Activated CD4-positive, CD25-positive, alpha-beta regulatory T cell treated with anti-CD3 and anti-CD28 coated beads, Interleukin-2, amount 50 U/mL, for 24 hours (primary cell): Measurements from ENCODE around the gene ARL4C.

Source experiments
- ATAC-seq, 2 donors: fragments of 150-1000 bp; cut with Tn5 transposase; one replicate each; pipeline ENCODE4 v1.10.0; 2021; ENCODE audit warnings: mild to moderate bottlenecking in 1 of 2, moderate library complexity in 1 of 2

Gene ARL4C

GRCh38 chr2:234496835-234497593 lies at the start of gene ARL4C:
Gene ARL4C, minus strand, starts transcription at chr2:234497081. Its CDS starts 495 bp downstream, at chr2:234496586.
- ATAC-seq: peak; percentile 50 to 60

DNA sequence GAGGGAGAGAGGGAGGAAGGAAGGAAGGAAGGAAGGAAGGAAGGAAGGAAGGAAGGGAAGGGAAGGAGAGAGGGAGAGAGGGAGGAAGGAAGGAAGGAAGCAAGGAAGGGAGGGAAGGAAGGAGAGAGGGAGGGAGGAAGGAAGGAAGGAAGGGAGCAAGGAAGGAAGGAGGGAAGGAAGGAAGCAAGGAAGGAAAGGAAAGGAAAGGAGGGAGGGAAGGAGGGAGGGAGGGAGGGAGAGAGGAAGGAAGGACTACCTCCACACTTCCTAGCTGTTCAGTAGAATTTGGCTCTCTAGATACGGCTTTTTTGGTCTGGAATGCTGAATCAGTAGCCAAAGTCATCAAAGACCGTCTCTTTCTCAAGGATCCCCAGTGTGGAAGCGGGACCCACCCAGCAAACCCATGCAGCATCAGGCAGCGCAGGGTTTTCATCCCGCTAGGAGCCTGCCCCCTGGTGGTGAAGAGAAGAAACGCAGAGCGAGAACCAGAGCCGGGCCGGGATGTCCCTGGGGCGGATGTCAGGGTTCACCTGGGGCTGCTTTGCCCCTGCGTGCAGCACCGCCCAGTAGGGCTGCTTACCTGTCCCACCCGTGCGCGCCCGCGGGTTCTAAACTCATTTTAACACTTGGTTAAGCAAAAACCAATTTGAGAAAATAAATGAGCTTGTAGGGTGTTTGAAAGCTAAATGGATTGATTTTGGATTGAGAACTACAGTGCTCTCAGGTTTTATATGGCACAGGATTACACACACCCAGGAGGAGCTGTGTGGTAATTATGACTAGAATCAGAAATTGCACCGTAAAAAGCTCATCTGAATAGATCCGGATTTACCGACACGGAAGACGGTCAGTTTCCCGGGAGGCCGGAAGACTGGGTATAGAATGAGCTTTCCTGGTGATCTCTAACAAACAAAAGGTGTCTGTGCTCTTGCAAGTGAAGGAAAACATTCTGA lies 48.1 kb upstream of the ARL4C start:
- peak; percentile 72 to 81 for ATAC-seq

DNA sequence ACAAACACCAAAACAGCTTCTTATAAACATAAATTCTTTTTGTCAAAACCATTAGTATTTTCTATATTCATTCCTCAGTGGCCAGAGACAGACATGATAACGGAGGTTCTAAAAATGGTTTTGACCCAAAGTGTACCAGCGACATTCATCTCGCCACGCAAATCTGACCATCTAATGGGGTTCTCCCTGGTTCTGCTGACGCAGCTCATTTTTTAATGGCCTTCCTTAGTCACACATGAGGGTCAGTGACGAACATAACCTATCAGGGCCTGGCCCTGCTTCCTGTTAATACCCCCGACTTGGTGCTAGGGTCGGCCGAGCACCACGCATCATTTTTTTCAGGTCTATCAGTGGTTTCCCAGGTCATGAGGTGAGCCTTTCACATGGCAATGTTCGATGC lies 45.9 kb upstream of the ARL4C start:
- no peak for ATAC-seq

DNA sequence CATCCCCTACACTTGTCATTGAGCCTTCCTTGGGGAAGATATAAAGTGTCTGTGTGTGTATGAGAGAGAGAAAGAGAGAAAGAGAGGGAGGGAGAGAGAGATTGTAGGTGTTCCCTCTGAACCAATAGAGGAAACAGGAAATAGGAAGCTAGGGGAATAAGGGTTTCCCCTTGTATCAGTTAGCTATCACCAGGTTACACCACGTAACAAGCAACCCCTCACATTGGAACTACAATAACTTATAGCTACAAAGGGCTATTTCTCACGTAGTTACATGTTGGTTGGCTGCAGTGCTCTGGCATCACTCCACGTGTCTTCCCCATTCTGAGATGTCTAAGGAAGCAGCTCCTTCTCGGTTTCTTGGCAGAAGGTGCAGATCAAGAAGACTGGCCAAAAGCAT lies 41.0 kb upstream of the ARL4C start:
- ATAC-seq: no peak

- ATAC-seq: no peak
Measured at GRCh38 chr2:234536178-234536965, 39.5 kb upstream of the ARL4C start.

GRCh38 chr2:234535464-234535863 lies 38.6 kb upstream of the ARL4C start:
- ATAC-seq: no peak

- no peak for ATAC-seq
Measured at GRCh38 chr2:234534515-234534914, 37.6 kb upstream of the ARL4C start.

DNA sequence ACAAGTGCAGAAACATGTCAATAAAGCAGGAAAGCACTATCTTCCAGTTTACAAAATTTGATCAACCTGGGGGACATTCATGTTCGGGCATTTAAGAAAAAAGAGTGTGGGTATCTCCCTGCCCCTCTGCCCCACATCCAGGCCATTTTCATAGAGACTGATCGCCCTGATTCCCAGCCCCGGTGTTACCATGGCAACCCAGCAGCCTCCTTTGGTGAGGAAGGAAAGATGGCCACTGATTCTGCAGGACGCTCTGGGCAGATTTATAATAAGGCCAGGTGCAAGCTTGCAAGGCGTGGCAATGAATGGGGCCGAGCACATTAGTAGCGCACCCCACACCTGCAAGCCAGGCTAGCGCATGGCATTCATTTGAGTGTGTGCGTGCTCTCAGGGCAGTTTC lies 36.7 kb upstream of the ARL4C start:
- ATAC-seq: no peak

- ATAC-seq: no peak
Measured at GRCh38 chr2:234528410-234529148, 31.7 kb upstream of the ARL4C start.

DNA sequence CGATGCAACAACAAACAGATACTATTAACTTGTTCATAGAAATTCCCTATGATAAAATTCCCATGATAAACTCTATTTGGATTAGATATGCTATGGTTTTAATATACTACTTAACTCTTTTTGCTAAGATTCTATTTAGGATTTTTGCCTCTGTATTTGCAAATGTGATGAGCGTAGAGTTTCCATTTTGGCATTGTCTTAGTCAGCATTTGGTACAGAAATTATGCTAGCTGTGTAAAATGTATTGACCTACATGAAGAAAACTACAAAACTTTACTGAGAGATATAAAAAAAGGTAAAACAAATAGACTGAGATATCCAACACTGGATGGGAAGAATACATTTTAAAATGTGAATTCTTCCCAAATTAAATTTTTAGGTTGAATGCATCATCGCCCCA lies 29.8 kb upstream of the ARL4C start:
- ATAC-seq: no peak

- no peak for ATAC-seq
Measured at GRCh38 chr2:234521536-234521935, 24.7 kb upstream of the ARL4C start.

DNA sequence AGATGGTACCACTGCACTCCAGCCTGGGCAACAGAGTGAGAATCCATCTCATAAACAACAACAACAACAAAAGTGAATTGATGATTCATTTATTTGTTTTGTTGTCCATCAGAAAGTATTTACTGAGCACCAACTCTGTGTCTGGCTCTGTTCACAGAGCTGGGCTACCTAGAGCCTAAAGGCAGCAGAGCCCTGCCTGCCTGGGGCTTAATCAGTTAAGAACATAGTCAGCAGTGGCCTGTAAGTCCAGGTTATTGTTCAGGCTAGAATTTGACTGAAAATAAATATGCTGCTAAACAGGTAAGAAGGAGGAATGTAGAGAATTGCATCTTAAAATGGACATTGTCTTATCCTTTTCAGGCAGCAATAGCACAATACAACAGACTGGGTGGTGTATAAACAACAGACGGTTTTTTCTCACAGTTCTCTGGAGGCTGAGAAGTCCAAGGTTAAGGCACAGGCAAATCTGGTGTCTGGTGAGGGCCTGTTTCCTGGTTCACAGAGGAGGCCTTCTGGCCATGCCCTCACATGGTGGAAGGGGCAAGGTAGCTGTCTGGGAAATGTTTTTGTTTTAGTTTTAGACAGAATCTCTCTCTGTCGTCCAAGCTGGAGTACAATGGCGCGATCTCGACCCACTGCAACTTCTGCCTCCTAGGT lies 22.2 kb upstream of the ARL4C start:
- ATAC-seq: no peak

DNA sequence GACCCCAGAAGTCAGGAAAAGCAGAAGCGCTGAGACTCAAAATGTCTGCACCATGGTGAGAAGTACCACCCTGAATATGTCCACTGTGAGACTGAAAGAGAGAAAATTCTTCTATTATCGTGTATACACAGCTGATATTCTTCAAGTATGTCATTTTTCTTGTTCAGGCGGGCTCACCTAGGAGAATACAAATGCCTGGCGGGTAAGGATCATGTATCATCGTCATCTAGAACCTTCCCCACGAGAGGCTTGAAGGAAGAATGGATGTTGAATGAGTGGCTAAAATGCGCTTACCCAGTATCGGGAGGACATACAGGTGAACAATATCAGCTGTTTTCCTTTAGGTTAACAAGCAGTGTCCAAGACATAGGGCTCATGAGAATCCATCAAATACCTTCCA lies 21.1 kb upstream of the ARL4C start:
- no peak for ATAC-seq

- no peak for ATAC-seq
Measured at GRCh38 chr2:234514873-234515638, 18.2 kb upstream of the ARL4C start.

DNA sequence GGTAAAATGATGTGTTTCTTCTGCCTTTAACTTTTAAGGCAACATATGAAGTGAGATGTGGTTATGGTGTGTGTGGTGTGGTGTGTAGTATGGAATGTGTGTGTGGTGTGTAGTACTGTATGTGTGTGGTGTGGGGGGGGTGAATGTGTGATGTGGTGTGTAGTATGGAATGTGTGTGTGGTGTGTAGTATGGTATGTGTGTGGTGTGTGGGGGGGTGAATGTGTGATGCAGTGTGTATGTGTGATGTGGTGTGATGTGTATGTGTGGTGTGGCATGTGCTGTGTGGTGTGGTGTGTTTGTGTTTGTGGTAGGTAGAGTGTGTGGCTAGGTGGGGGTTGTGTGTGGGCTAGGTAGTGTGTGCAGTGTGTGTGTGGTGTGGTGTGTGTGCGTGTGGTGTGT lies 17.2 kb upstream of the ARL4C start:
- ATAC-seq: no peak

DNA sequence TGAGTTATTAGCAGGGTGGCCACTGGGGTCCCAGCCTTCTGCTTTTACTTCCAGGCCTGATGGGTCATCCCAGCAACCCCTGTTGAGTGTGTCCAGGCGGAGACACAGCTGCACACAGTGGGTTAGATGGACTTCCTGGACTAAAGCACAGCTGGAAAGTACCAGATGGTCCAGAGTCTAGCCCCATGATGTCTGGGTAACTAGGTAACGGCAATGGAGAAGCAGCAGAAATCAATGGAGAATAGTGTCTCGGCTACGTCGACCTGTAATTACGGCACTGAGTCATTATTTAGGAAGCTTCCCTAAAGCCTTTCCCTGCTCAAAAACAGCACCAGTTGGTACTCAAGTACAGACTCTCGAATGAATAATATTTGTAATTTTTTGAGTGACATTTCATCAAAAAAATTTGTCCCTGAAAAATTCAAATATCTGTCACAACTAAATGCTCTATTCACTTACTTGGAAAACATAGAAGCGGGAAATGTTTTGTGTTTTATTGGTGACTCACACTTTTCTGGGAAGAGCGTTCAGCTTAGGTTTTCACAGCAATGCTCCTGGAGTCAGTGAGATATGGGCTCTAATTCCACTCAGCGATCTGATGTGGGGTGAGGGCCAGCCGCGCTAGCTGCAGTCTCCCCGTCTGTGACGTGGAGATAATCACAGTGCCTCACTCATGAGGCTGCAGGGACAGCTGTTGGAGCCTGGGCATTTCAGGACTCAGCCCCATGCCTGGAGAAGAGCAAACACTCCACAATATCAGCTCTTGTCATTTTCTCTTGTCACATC lies 16.2 kb upstream of the ARL4C start:
- ATAC-seq: no peak

DNA sequence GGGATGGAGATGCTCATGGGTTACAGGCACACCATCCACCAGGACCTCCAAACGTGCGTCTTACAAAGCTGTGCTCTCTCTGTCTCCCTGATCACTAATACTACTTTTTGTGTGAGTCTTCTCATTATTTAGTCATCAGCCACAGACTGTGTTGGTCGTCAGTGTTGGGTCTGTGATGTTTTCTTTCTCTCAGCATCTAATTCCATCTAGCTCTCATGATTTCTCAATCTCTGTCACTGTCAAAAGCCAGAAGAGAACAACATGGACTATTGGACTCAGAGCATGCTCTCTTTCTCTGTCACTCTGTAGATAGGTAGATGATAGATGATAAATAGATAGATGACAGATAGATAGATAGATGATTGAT lies 6.0 kb upstream of the ARL4C start:
- ATAC-seq: no peak

DNA sequence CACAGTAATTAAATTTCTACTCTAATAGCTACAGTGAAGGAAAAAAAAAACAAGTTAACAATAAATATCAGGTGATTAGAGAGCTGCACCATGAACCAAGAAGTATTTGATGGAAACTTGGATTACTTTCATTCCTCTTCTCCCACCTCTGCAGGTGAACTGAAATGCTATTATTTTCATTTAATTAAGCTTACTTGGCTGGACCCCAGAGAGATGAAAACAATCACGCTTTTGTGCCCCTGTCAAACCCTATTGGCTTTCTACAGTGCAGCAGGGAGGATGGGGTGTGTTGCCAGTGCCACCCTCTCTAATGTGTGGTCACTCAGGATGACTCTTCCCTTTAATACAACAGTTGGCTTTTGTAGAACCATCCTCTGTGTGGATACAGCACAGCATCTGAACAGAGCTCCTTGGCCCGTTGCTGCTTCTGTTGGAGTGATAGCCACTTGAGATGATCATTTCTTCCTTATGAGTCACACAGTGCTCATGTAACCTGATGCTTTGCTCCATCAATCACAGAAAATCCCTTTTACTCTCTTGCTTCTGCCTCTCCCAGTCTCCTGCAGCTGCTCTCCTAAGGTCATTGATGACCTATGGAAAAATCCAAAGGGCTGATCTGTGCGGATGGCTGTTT lies 5.5 kb upstream of the ARL4C start:
- ATAC-seq: no peak

DNA sequence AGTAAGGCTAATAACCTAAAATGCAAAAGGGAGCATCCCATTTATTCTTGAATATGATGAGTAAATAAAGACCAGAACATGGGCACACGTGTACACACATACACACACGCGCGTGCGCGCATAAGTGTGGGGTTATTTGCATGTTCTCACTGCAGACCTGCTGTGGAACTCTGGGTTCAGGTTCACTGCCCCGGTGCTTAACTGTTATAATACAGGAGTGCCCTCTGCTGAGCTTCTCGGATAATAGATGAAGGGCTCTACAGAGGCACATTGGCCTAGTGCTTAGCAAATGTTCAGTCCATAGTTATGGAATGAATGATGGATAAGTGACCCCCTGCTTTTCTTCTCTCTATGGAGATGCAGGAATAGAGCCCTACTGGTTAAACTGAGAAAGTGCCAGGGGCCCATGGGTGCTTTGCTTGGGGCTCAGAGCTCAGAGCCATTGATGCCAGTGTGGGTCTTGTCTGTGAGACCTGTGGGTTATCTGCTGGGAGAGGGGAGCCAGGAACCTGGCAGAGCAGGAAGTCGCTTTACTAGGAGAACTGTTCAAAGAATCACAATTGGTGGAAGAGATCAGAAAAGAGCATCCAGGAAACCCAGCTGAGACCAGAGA lies 3.6 kb upstream of the ARL4C start:
- ATAC-seq: peak; percentile 57 to 69
